Effector memory CD8-positive, alpha-beta T cell (primary cell): ENCODE results near the gene IGSF8.
"Not testable (repeated sequence)": the region's sequence is repeated elsewhere in the genome, so short reads cannot be mapped to it uniquely, and the experiment has no call there.

Experiments used
- ATAC-seq: fragments of 150-1000 bp; cut with Tn5 transposase; replicated peaks from 2 replicates; pipeline ENCODE4 v1.10.0; 2021; ENCODE audit warnings: mild to moderate bottlenecking, moderate library complexity
- DNase-seq, 3 experiments: peaks; one replicate each; pipeline ENCODE4 v3.0.0; 2021
- H3K27ac Mint-ChIP-seq, 2 donors: one replicate each; pipeline ENCODE4 v1.8.0; 2022; ENCODE audit warnings: mild to moderate bottlenecking in 2 of 2, mixed read lengths in 2 of 2, moderate library complexity in 2 of 2
- H3K27me3 Mint-ChIP-seq, 2 donors: one replicate each; pipeline ENCODE4 v1.8.0; 2022; ENCODE audit warnings: mixed read lengths in 2 of 2
- H3K36me3 Mint-ChIP-seq: one replicate; pipeline ENCODE4 v1.8.0; 2022; ENCODE audit warnings: mild to moderate bottlenecking, moderate library complexity, mixed read lengths; ENCODE audit not compliant: insufficient read depth
- H3K4me1 Mint-ChIP-seq, 2 donors: one replicate each; pipeline ENCODE4 v1.8.0; 2022; ENCODE audit warnings: low read depth in 2 of 2, mixed read lengths in 2 of 2
- H3K4me3 Mint-ChIP-seq, 2 donors: one replicate each; pipeline ENCODE4 v1.8.0; 2022; ENCODE audit warnings: mild to moderate bottlenecking in 2 of 2, mixed read lengths in 2 of 2, moderate library complexity in 2 of 2
- H3K9me3 Mint-ChIP-seq, 2 donors: one replicate each; pipeline ENCODE4 v1.8.0; 2022; ENCODE audit warnings: mixed read lengths in 2 of 2

The IGSF8 gene

GRCh38 chr1:160122978-160123495, 24.6 kb upstream of the IGSF8 start:
- Mint-ChIP-seq H3K27ac (no peak overlapping the region), H3K4me3 (no peak overlapping the region), H3K36me3 (no peaks in the 10 kb centered on the region), H3K4me1 (no peaks in the 10 kb centered on the region), H3K9me3 (no peaks in the 10 kb centered on the region), H3K27me3 (peaks cover 8 to 33% of the 10 kb centered on the region in 2 donors)
- DNase-seq (no peak), ATAC-seq (no peak)

- H3K4me3 Mint-ChIP-seq: no peak overlapping the region
- ATAC-seq (no peak), DNase-seq (no peak)
- no peak overlapping the region for H3K27ac Mint-ChIP-seq
- H3K27me3 Mint-ChIP-seq: peaks cover 13 to 45% of the 10 kb centered on the region in 2 donors
- no peaks in the 10 kb centered on the region for H3K9me3 Mint-ChIP-seq
- no peaks in the 10 kb centered on the region for H3K36me3 Mint-ChIP-seq
- no peaks in the 10 kb centered on the region for H3K4me1 Mint-ChIP-seq
Measured at GRCh38 chr1:160121388-160121787, 23.0 kb upstream of the IGSF8 start.

GRCh38 chr1:160120797-160121196, 22.4 kb upstream of the IGSF8 start:
- Mint-ChIP-seq H3K27ac (no peak overlapping the region), H3K36me3 (no peaks in the 10 kb centered on the region), H3K9me3 (no peaks in the 10 kb centered on the region), H3K4me3 (no peak overlapping the region), H3K4me1 (no peaks in the 10 kb centered on the region), H3K27me3 (peaks cover 17 to 51% of the 10 kb centered on the region in 2 donors)
- no peak for ATAC-seq
- no peak for DNase-seq

GRCh38 chr1:160118928-160119327, 20.5 kb upstream of the IGSF8 start:
- Mint-ChIP-seq H3K27me3 (peaks cover 33 to 63% of the 10 kb centered on the region in 2 donors), H3K9me3 (no peaks in the 10 kb centered on the region), H3K4me1 (no peaks in the 10 kb centered on the region), H3K4me3 (no peak overlapping the region), H3K36me3 (no peaks in the 10 kb centered on the region), H3K27ac (no peak overlapping the region)
- DNase-seq (no peak), ATAC-seq (no peak)

GRCh38 chr1:160117709-160118183, 19.3 kb upstream of the IGSF8 start:
- H3K4me1 Mint-ChIP-seq: no peaks in the 10 kb centered on the region
- no peak for DNase-seq
- H3K36me3 Mint-ChIP-seq: no peaks in the 10 kb centered on the region
- H3K4me3 Mint-ChIP-seq: no peak overlapping the region
- no peak overlapping the region for H3K27ac Mint-ChIP-seq
- ATAC-seq: no peak
- H3K9me3 Mint-ChIP-seq: no peaks in the 10 kb centered on the region
- H3K27me3 Mint-ChIP-seq: peaks cover 33 to 65% of the 10 kb centered on the region in 2 donors

GRCh38 chr1:160117300-160117699, 18.9 kb upstream of the IGSF8 start:
- no peak overlapping the region for H3K27ac Mint-ChIP-seq
- no peaks in the 10 kb centered on the region for H3K36me3 Mint-ChIP-seq
- no peaks in the 10 kb centered on the region for H3K4me1 Mint-ChIP-seq
- ATAC-seq (no peak), DNase-seq (no peak)
- no peaks in the 10 kb centered on the region for H3K9me3 Mint-ChIP-seq
- H3K27me3 Mint-ChIP-seq: peaks cover 33 to 69% of the 10 kb centered on the region in 2 donors
- no peak overlapping the region for H3K4me3 Mint-ChIP-seq

GRCh38 chr1:160116283-160117147, 18.1 kb upstream of the IGSF8 start:
- Mint-ChIP-seq H3K4me3 (no peak overlapping the region), H3K4me1 (no peaks in the 10 kb centered on the region), H3K9me3 (no peaks in the 10 kb centered on the region), H3K36me3 (no peaks in the 10 kb centered on the region), H3K27me3 (peaks cover 33 to 73% of the 10 kb centered on the region in 2 donors), H3K27ac (no peak overlapping the region)
- no peak for ATAC-seq
- no peak for DNase-seq

- H3K27ac Mint-ChIP-seq: no peak within 1 kb of the TSS
- no peaks in the 10 kb centered on the region for H3K4me1 Mint-ChIP-seq
- no peak for ATAC-seq
- H3K36me3 Mint-ChIP-seq: no peaks in the 10 kb centered on the region
- H3K27me3 Mint-ChIP-seq: peaks cover 37 to 72% of the 10 kb centered on the region in 2 donors
- H3K4me3 Mint-ChIP-seq: no peak within 1 kb of the TSS
- H3K9me3 Mint-ChIP-seq: no peaks in the 10 kb centered on the region
- DNase-seq: no peak
Measured at GRCh38 chr1:160115545-160116282, 17.3 kb upstream of the IGSF8 start, which contains the start of gene ATP1A2. ATP1A2 (plus strand) TSS chr1:160115759; CDS start chr1:160115862, 103 bp downstream.

- no peak for DNase-seq
- no peak for ATAC-seq
- Mint-ChIP-seq H3K4me3 (no peak overlapping the region), H3K27ac (no peak overlapping the region), H3K4me1 (peaks cover 0 to under 1% of the 10 kb centered on the region in 2 donors), H3K27me3 (peaks cover 39 to 83% of the 10 kb centered on the region in 2 donors), H3K9me3 (no peaks in the 10 kb centered on the region), H3K36me3 (no peaks in the 10 kb centered on the region)
Measured at GRCh38 chr1:160114085-160114484, 15.7 kb upstream of the IGSF8 start.

- ATAC-seq: no peak
- no peak overlapping the region for H3K27ac Mint-ChIP-seq
Measured at GRCh38 chr1:160113407-160113806, 15.0 kb upstream of the IGSF8 start.

GRCh38 chr1:160112357-160112756, 13.9 kb upstream of the IGSF8 start:
- DNase-seq: no peak
- Mint-ChIP-seq H3K4me1 (peaks cover 2 to 3% of the 10 kb centered on the region in 2 donors), H3K4me3 (no peak overlapping the region), H3K36me3 (no peaks in the 10 kb centered on the region), H3K27me3 (peaks cover 43 to 80% of the 10 kb centered on the region in 2 donors), H3K27ac (no peak overlapping the region), H3K9me3 (no peaks in the 10 kb centered on the region)
- ATAC-seq: no peak

More at GRCh38 chr1:160113407-160113806, 15.0 kb upstream of the IGSF8 start:
- H3K27me3 Mint-ChIP-seq: peaks cover 43 to 86% of the 10 kb centered on the region in 2 donors
- peaks cover 2 to 3% of the 10 kb centered on the region in 2 donors for H3K4me1 Mint-ChIP-seq
- DNase-seq: no peak
- no peaks in the 10 kb centered on the region for H3K36me3 Mint-ChIP-seq
- no peak overlapping the region for H3K4me3 Mint-ChIP-seq
- H3K9me3 Mint-ChIP-seq: no peaks in the 10 kb centered on the region

- H3K4me1 Mint-ChIP-seq, ATAC-seq, DNase-seq, H3K36me3 Mint-ChIP-seq, H3K9me3 Mint-ChIP-seq, H3K27ac Mint-ChIP-seq, H3K4me3 Mint-ChIP-seq: not testable (repeated sequence)
- H3K27me3 Mint-ChIP-seq: peaks cover 37 to 71% of the 10 kb centered on the region in 2 donors
Measured at GRCh38 chr1:160111462-160111861, 13.0 kb upstream of the IGSF8 start.

- H3K4me3 Mint-ChIP-seq: no peak overlapping the region
- DNase-seq (no peak), ATAC-seq (no peak)
- H3K9me3 Mint-ChIP-seq: no peaks in the 10 kb centered on the region
- H3K27ac Mint-ChIP-seq: no peak overlapping the region
- peaks cover 2 to 3% of the 10 kb centered on the region in 2 donors for H3K4me1 Mint-ChIP-seq
- no peaks in the 10 kb centered on the region for H3K36me3 Mint-ChIP-seq
- H3K27me3 Mint-ChIP-seq: peaks cover 26 to 54% of the 10 kb centered on the region in 2 donors
Measured at GRCh38 chr1:160109686-160110085, 11.3 kb upstream of the IGSF8 start.
